H1 (cell line): ENCODE data around the gene ATAD5. TPM values are rescaled to one million over a fixed set of nuclear protein-coding genes. Genes with fewer than 3 reads are reported as not detected.

Experiments used
- CTCF ChIA-PET: fragments of 300-600 bp; sonication (Branson Sonifier 250); formaldehyde crosslinking; loops from one replicate; lab custom pipeline; 2021; ENCODE audit not compliant: partially characterized antibody; lab: Charles Lee
- POLR2A ChIA-PET: fragments of 300-600 bp; sonication (Branson Sonifier 250); formaldehyde crosslinking; loops from one replicate; lab custom pipeline; 2021; ENCODE audit warnings: inconsistent platforms; ENCODE audit not compliant: partially characterized antibody; lab: Charles Lee
- DNase-seq, 2 experiments: peaks; one replicate each; pipeline versions ENCODE4 v3.0.0 to v3.0.0-alpha.2; 2010 to 2022; ENCODE audit warnings: low spot score in 2 of 2, low read depth in 1 of 2, mixed read lengths in 1 of 2
- FAIRE-seq: peaks from 2 replicates; lab custom pipeline; 2011; peaks lifted over from hg19 to GRCh38; lab: Jason Lieb, UNC
- H2AFZ ChIP-seq: 2 replicates; pipeline ENCODE4 v1.8.1; 2012; ENCODE audit warnings: low read length, inconsistent platforms
- H2AK5ac ChIP-seq: 2 replicates; pipeline ENCODE4 v1.6.1; 2013; ENCODE audit warnings: low read depth, low read length
- H2BK120ac ChIP-seq: replicated peaks from 2 replicates; pipeline ENCODE3; 2013; ENCODE audit warnings: low read depth, low read length, inconsistent platforms
- H2BK12ac ChIP-seq: 2 replicates; pipeline ENCODE4 v1.6.1; 2013; ENCODE audit warnings: low read depth, low read length
- H2BK15ac ChIP-seq: 2 replicates; pipeline ENCODE4 v1.6.1; 2013; ENCODE audit warnings: low read length
- H2BK20ac ChIP-seq: 2 replicates; pipeline ENCODE4 v1.6.1; 2013; ENCODE audit warnings: low read length
- H2BK5ac ChIP-seq: 2 replicates; pipeline ENCODE4 v1.6.1; 2013; ENCODE audit warnings: low read depth, low read length
- H3K14ac ChIP-seq: 2 replicates; pipeline ENCODE4 v1.6.1; 2013; ENCODE audit warnings: inconsistent platforms; ENCODE audit not compliant: insufficient read length
- H3K18ac ChIP-seq: 2 replicates; pipeline ENCODE4 v1.6.1; 2013; ENCODE audit warnings: low read length; ENCODE audit errors: extremely low read depth
- H3K23ac ChIP-seq: 2 replicates; pipeline ENCODE4 v1.6.1; 2013; ENCODE audit warnings: inconsistent platforms; ENCODE audit not compliant: insufficient read length
- H3K23me2 ChIP-seq: 2 replicates; pipeline ENCODE4 v1.6.1; 2013; ENCODE audit warnings: low read depth, low read length
- H3K27ac ChIP-seq: 2 replicates; pipeline ENCODE4 v1.6.1; 2011; ENCODE audit warnings: low read depth, low read length, inconsistent platforms
- H3K27me3 ChIP-seq, 4 experiments: replicated peaks in 1 of 4; 1 replicate in 1 of 4; 2 replicates in 3 of 4; pipeline versions ENCODE4 v1.6.1 to v1.8.1; 2011 to 2013; ENCODE audit warnings: low read length in 3 of 4, mild to moderate bottlenecking in 3 of 4, inconsistent platforms in 2 of 4, mixed read lengths in 2 of 4, moderate library complexity in 1 of 4; ENCODE audit not compliant: control insufficient read depth in 3 of 4, insufficient read depth in 3 of 4; ENCODE audit errors: extremely low read depth in 1 of 4
- H3K36me3 ChIP-seq, 4 experiments: 2 replicates each; pipeline versions ENCODE4 v1.6.1 to v1.8.1; 2011 to 2013; ENCODE audit warnings: mild to moderate bottlenecking in 4 of 4, low read length in 3 of 4, moderate library complexity in 2 of 4, control low read depth in 1 of 4, inconsistent platforms in 1 of 4; ENCODE audit not compliant: insufficient read depth in 4 of 4, control insufficient read depth in 2 of 4
- H3K4ac ChIP-seq: replicated peaks from 2 replicates; pipeline ENCODE3; 2013; ENCODE audit warnings: low read length, low read depth, mixed read lengths, inconsistent platforms; ENCODE audit not compliant: insufficient read length
- H3K4me1 ChIP-seq, 4 experiments: replicated peaks in 1 of 4; 1 replicate in 1 of 4; 2 replicates in 3 of 4; pipeline versions ENCODE4 v1.6.1 to v1.8.1; 2011 to 2013; ENCODE audit warnings: low read length in 3 of 4, inconsistent platforms in 2 of 4, mixed read lengths in 1 of 4; ENCODE audit not compliant: insufficient read depth in 4 of 4, control insufficient read depth in 3 of 4
- H3K4me2 ChIP-seq, 2 experiments: 2 replicates each; pipeline versions ENCODE4 v1.6.1 to v1.8.1; 2011 to 2013; ENCODE audit warnings: low read depth in 2 of 2, low read length in 2 of 2, control low read depth in 1 of 2, inconsistent platforms in 1 of 2, mild to moderate bottlenecking in 1 of 2; ENCODE audit not compliant: insufficient read depth in 1 of 2
- H3K4me3 ChIP-seq, 4 experiments: fragments of 200-600, 300-600 bp in 1 of 4; sonication (generic), shearing (Covaris generic), sonication (Bioruptor Twin) in 1 of 4; 2 replicates each; pipeline versions ENCODE4 v1.5.1 to v1.8.1; 2011 to 2016; ENCODE audit warnings: low read length in 4 of 4, low read depth in 3 of 4, control low read depth in 2 of 4, inconsistent platforms in 2 of 4, mild to moderate bottlenecking in 2 of 4, mixed read lengths in 1 of 4, moderate library complexity in 1 of 4; ENCODE audit not compliant: insufficient read depth in 2 of 4; ENCODE audit errors: extremely low read depth in 1 of 4
- H3K56ac ChIP-seq: replicated peaks from 2 replicates; pipeline ENCODE3; 2013; ENCODE audit warnings: low read depth, mild to moderate bottlenecking, mixed read lengths, low read length, inconsistent platforms; ENCODE audit not compliant: insufficient read length
- H3K79me1 ChIP-seq: 2 replicates; pipeline ENCODE4 v1.6.1; 2013; ENCODE audit warnings: low read depth, low read length, control low read depth
- H3K79me2 ChIP-seq, 2 experiments: 2 replicates each; pipeline versions ENCODE4 v1.6.1 to v1.8.1; 2012 to 2013; ENCODE audit warnings: low read length in 2 of 2, mild to moderate bottlenecking in 2 of 2, inconsistent platforms in 1 of 2; ENCODE audit not compliant: insufficient read depth in 2 of 2, control insufficient read depth in 1 of 2
- H3K9ac ChIP-seq, 4 experiments: replicated peaks in 1 of 4; 1 replicate in 1 of 4; 2 replicates in 3 of 4; pipeline versions ENCODE4 v1.6.1 to v1.8.1; 2011 to 2013; ENCODE audit warnings: low read depth in 3 of 4, low read length in 3 of 4, control low read depth in 2 of 4, mild to moderate bottlenecking in 2 of 4, moderate library complexity in 2 of 4, inconsistent platforms in 1 of 4; ENCODE audit errors: extremely low read depth in 1 of 4
- H3K9me3 ChIP-seq, 2 experiments: 2 replicates each; pipeline versions ENCODE4 v1.6.1 to v1.8.1; 2012 to 2013; ENCODE audit warnings: mild to moderate bottlenecking in 2 of 2, moderate library complexity in 2 of 2, control low read depth in 1 of 2, inconsistent platforms in 1 of 2, low read depth in 1 of 2, low read length in 1 of 2, mixed read lengths in 1 of 2; ENCODE audit not compliant: insufficient read depth in 2 of 2
- H4K20me1 ChIP-seq, 2 experiments: replicated peaks in 1 of 2; 2 replicates each; pipeline versions ENCODE3 to v1.8.1; 2011 to 2013; ENCODE audit warnings: inconsistent platforms in 2 of 2, low read length in 2 of 2, mild to moderate bottlenecking in 1 of 2; ENCODE audit not compliant: insufficient read depth in 2 of 2, control insufficient read depth in 1 of 2
- H4K5ac ChIP-seq: 2 replicates; pipeline ENCODE4 v1.6.1; 2013; ENCODE audit warnings: low read length, low read depth, mixed read lengths, inconsistent platforms; ENCODE audit not compliant: insufficient read length
- H4K8ac ChIP-seq: 2 replicates; pipeline ENCODE4 v1.8.0; 2013; ENCODE audit warnings: mild to moderate bottlenecking, moderate library complexity, low read length, inconsistent platforms; ENCODE audit not compliant: insufficient read depth; ENCODE audit errors: extremely low read depth
- H4K91ac ChIP-seq: replicated peaks from 2 replicates; pipeline ENCODE3; 2013; ENCODE audit warnings: low read length, mixed read lengths, inconsistent platforms; ENCODE audit not compliant: insufficient read length
- ASH2L ChIP-seq: fragments of 200-600, 300-600 bp; sonication (generic); IDR thresholded peaks from one replicate; pipeline ENCODE4 v1.7.1; 2017; ENCODE audit warnings: low read length
- BRCA1 ChIP-seq: IDR thresholded peaks from 2 replicates; pipeline ENCODE4 v1.6.1; 2012; ENCODE audit warnings: low read depth, low read length, improper control_type of control experiment
- CHD1 ChIP-seq: IDR thresholded peaks from 2 replicates; pipeline ENCODE4 v1.6.1; 2012; ENCODE audit warnings: low read depth, low read length, improper control_type of control experiment
- CTCF ChIP-seq, 3 experiments: IDR thresholded peaks; 1 replicate in 2 of 3; 2 replicates in 1 of 3; pipeline versions ENCODE4 v1.5.1 to v1.6.1; 2011; ENCODE audit warnings: low read length in 3 of 3, mild to moderate bottlenecking in 3 of 3, inconsistent platforms in 2 of 3, low read depth in 1 of 3, moderate library complexity in 1 of 3; ENCODE audit not compliant: insufficient read depth in 1 of 3; ENCODE audit errors: control extremely low read depth in 1 of 3
- EZH2 ChIP-seq: fragments of 200-600 bp; sonication (generic); IDR thresholded peaks from 2 replicates; pipeline ENCODE4 v1.7.1; 2012; ENCODE audit warnings: low read depth, mild to moderate bottlenecking, moderate library complexity, low read length, inconsistent platforms; ENCODE audit not compliant: severe bottlenecking
- HDAC6 ChIP-seq: IDR thresholded peaks from one replicate; pipeline ENCODE4 v1.7.1; 2012; ENCODE audit warnings: low read depth, mild to moderate bottlenecking, inconsistent platforms, low read length, moderate library complexity
- NANOG ChIP-seq: IDR thresholded peaks from 2 replicates; pipeline ENCODE4 v1.6.1; 2011; ENCODE audit warnings: low read length, low read depth, mild to moderate bottlenecking, inconsistent platforms; ENCODE audit not compliant: insufficient read depth, poor library complexity, severe bottlenecking
- SIX5 ChIP-seq: IDR thresholded peaks from 2 replicates; pipeline ENCODE4 v1.6.1; 2011; ENCODE audit warnings: mild to moderate bottlenecking, low read depth, low read length
- SP1 ChIP-seq: IDR thresholded peaks from 2 replicates; pipeline ENCODE4 v1.6.1; 2011; ENCODE audit warnings: low read depth, low read length
- TCF12 ChIP-seq: IDR thresholded peaks from 2 replicates; pipeline ENCODE4 v1.6.1; 2011; ENCODE audit warnings: low read depth, mild to moderate bottlenecking, low read length
- WGBS, 2 experiments: shearing (Covaris generic) in 1 of 2; methylation state at CpG; one replicate each; pipeline versions ENCODE4 v1.1.6 to v1.1.7; 2013 to 2015; ENCODE audit warnings: low lambda C conversion rate in 2 of 2, mixed read lengths in 2 of 2, inconsistent platforms in 1 of 2, low coverage in 1 of 2, missing lambda C conversion rate in 1 of 2; ENCODE audit not compliant: insufficient replicate concordance in 2 of 2, insufficient coverage in 1 of 2, insufficient read length in 1 of 2; ENCODE audit errors: extremely low coverage in 1 of 2, missing lambda C conversion rate in 1 of 2; 5-methylcytosine and 5-hydroxymethylcytosine counted together
- polyA plus RNA-seq, 7 experiments: library from polyadenylated mRNA; depleted of rRNA in 3 of 7; stranded (reverse) in 5 of 7; unstranded in 2 of 7; fragments of >200 nt in 5 of 7; fragments of 200-250 nt in 2 of 7; gene quantifications; 1 replicate in 5 of 7; 2 replicates in 1 of 7; 4 replicates in 1 of 7; pipeline versions ENCODE4 v1.2.1 to v1.2.3, GENCODE V29; 2011 to 2013; ENCODE audit warnings: missing spikeins in 2 of 7, mixed read lengths in 2 of 7
- total RNA-seq: library from RNA; stranded (reverse); fragmentation: NEBNext Ultra II Directional; extraction: Animal tissue kit (Norgen Biotek cat#: 25700); gene quantifications from 2 replicates; pipeline ENCODE4 v1.2.1, GENCODE V29; 2021

The ATAD5 gene
- total and polyA plus RNA-seq, 2 of the 8 experiments (the other 6 are each of a cell fraction or from before 2014, with no cell fraction given), result 3.5 to 30.0 TPM

GRCh38 chr17:30908717-30909420 is 77.1 kb downstream of the ATAD5 start:
- 90% methylated on average over 3 of the region's 3 CpGs; no CpG with 5 or more reads in 1 of the 2 experiments for whole genome bisulfite sequencing, 2 experiments
- Histone ChIP-seq H2BK15ac (no peak overlapping the region), H3K27ac (no peak overlapping the region), H3K56ac (no peak overlapping the region), H3K4ac (no peak overlapping the region), H4K20me1 (no peaks in the 10 kb centered on the region), H3K23ac (no peak overlapping the region), H2BK20ac (no peak overlapping the region), H2AFZ (no peak overlapping the region), H3K9me3 (no peaks in the 10 kb centered on the region), H3K23me2 (peaks cover 10% of the 10 kb centered on the region; the same call in 1 of the 2 replicates), H4K5ac (no peak overlapping the region), H3K4me1 (no peaks in the 10 kb centered on the region; a peak in 1 of 7 replicates), H2BK12ac (no peak overlapping the region), H4K8ac (no peak overlapping the region), H3K14ac (no peak overlapping the region), H3K27me3 (no peaks in the 10 kb centered on the region), H3K36me3 (no peaks in the 10 kb centered on the region), H3K9ac (no peak overlapping the region), H2BK120ac (no peak overlapping the region), H3K4me3 (no peak overlapping the region), H3K79me1 (no peaks in the 10 kb centered on the region), H2AK5ac (no peak overlapping the region), H2BK5ac (no peak overlapping the region), H3K79me2 (peaks cover 0 to 5% of the 10 kb centered on the region in 2 experiments; a peak in 2 of 4 replicates), H3K4me2 (no peak overlapping the region), H4K91ac (no peak overlapping the region), H3K18ac (no peak overlapping the region)
- CTCF ChIA-PET, result no interaction called here
- FAIRE-seq (no peak), DNase-seq (no peak)
- POLR2A ChIA-PET, result no interaction called here
- TF ChIP-seq EZH2, result no peak
- TF ChIP-seq NANOG, result no peak
- TF ChIP-seq TCF12, result no peak
- no peak for TF ChIP-seq ASH2L
- no peak for TF ChIP-seq BRCA1
- TF ChIP-seq CTCF (IDR thresholded peaks at IDR 0.05; ENCODE audit: control extremely low read depth in 1 of 3, insufficient read depth in 1 of 3, low read depth in 1 of 3, low read length in 3 of 3), result no peak
- TF ChIP-seq SIX5, result no peak
- no peak for TF ChIP-seq CHD1
- no peak for TF ChIP-seq HDAC6
- TF ChIP-seq SP1, result no peak
